GM12878 (cell line): ENCODE measurements around the gene ASMTL. TPM values are rescaled to one million over a fixed set of nuclear protein-coding genes. Genes with fewer than 3 reads are reported as not detected.

Experiments used
- BMI1 ChIP-seq: fragments of 450-650 bp; IDR thresholded peaks from 2 replicates; pipeline ENCODE4 v1.6.1; 2016; ENCODE audit warnings: mild to moderate bottlenecking, moderate library complexity, borderline replicate concordance
- CBX5 ChIP-seq: sonication (generic); IDR thresholded peaks from 2 replicates; pipeline ENCODE4 v1.6.1; 2016; ENCODE audit warnings: low read depth, moderate library complexity, mild to moderate bottlenecking, inconsistent platforms
- CREM ChIP-seq: IDR thresholded peaks from 2 replicates; pipeline ENCODE4 v1.6.1; 2014; ENCODE audit warnings: antibody characterized with exemption, low read depth
- GATAD2B ChIP-seq: fragments of 450-650 bp; conservative IDR thresholded peaks from 2 replicates; pipeline ENCODE4 v1.6.1; 2017; ENCODE audit warnings: low read depth, mild to moderate bottlenecking, moderate library complexity
- MYB ChIP-seq: fragments of 150-350 bp; IDR thresholded peaks from 2 replicates; pipeline ENCODE4 v1.6.1; 2014; ENCODE audit warnings: mild to moderate bottlenecking, low read depth, low read length, borderline replicate concordance
- POLR2A ChIP-seq: IDR thresholded peaks from 2 replicates; pipeline ENCODE4 v1.6.1; 2011; ENCODE audit warnings: low read depth, mild to moderate bottlenecking, low read length
- RUNX3 ChIP-seq: IDR thresholded peaks from 2 replicates; pipeline ENCODE4 v1.6.1; 2012; ENCODE audit warnings: low read length, inconsistent platforms
- ZNF274 ChIP-seq: IDR thresholded peaks from one replicate; pipeline ENCODE4 v1.8.0; 2011; ENCODE audit not compliant: insufficient read length, insufficient read depth
- polyA plus RNA-seq, 11 experiments: library from polyadenylated mRNA; depleted of rRNA in 4 of 11; unstranded in 6 of 11; stranded (reverse) in 5 of 11; fragments of >200 nt; fragmentation: Nextera tagmentation in 4 of 11; fragmentation: Illumina TruSeq in 1 of 11; extraction: Ambion mirVana in 4 of 11; extraction: Trizol in 1 of 11; gene quantifications; 1 replicate in 1 of 11; 2 replicates in 10 of 11; pipeline versions ENCODE4 v1.2.1 to v1.2.3, GENCODE V29; 2011 to 2016; ENCODE audit warnings: inconsistent platforms in 2 of 11, missing spikeins in 2 of 11, low read depth in 1 of 11
- total RNA-seq, 4 experiments: library from RNA; depleted of rRNA in 3 of 4; stranded (reverse); fragments of >200 nt in 3 of 4; fragmentation: Illumina TruSeq in 1 of 4; extraction: Trizol in 1 of 4; gene quantifications; 2 replicates each; pipeline versions ENCODE4 v1.2.1 to v1.2.3, GENCODE V29; 2013 to 2021
- TF ChIP-seq, protein P1 (sequence below): fragments of 450-650 bp; formaldehyde crosslinking; IDR thresholded peaks from 2 replicates; pipeline ENCODE4 v1.5.0; 2022; ENCODE audit warnings: mild to moderate bottlenecking, missing genetic modification characterization
- TF ChIP-seq, protein P2 (sequence below): fragments of 450-650 bp; IDR thresholded peaks from 2 replicates; pipeline ENCODE4 v1.6.1; 2017; ENCODE audit warnings: mild to moderate bottlenecking, moderate library complexity
- TF ChIP-seq, protein P3 (sequence below): fragments of 450-650 bp; IDR thresholded peaks from 2 replicates; pipeline ENCODE4 v1.6.1; 2014; ENCODE audit warnings: mild to moderate bottlenecking
- TF ChIP-seq, protein P4 (sequence below): IDR thresholded peaks from 2 replicates; pipeline ENCODE4 v1.6.1; 2012; ENCODE audit warnings: low read depth, low read length, improper control_type of control experiment
- TF ChIP-seq, protein P5 (sequence below): fragments of 450-650 bp; IDR thresholded peaks from 2 replicates; pipeline ENCODE4 v1.6.1; 2016; ENCODE audit warnings: mild to moderate bottlenecking, moderate library complexity, borderline replicate concordance

Gene ASMTL
- total and polyA plus RNA-seq, 10 of the 15 experiments (the other 5 are each of a cell fraction or from before 2014, with no cell fraction given): 1.6 to 51.9 (median 32.1) TPM

DNA sequence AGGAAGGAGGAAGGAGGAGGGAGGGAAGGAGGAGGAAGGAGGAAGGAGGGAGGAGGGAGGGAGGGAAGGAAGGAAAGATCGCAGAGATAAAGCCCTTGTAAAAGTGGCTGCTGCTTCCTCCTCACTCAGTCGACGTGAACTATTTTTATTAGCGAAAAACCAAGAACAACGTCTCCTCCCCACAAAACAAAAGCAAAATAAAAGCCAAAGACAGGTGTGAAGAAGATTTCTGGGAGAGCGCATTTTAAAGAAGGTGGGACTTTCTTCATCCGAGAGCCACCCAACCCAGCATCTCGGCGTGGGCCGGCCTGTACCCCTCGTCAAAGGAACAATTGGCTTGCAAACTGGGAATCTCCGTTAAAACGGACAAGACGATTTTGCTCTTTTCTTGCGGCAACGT, 40.7 kb upstream of the ASMTL start (continued):
- TF ChIP-seq, protein P1, sequence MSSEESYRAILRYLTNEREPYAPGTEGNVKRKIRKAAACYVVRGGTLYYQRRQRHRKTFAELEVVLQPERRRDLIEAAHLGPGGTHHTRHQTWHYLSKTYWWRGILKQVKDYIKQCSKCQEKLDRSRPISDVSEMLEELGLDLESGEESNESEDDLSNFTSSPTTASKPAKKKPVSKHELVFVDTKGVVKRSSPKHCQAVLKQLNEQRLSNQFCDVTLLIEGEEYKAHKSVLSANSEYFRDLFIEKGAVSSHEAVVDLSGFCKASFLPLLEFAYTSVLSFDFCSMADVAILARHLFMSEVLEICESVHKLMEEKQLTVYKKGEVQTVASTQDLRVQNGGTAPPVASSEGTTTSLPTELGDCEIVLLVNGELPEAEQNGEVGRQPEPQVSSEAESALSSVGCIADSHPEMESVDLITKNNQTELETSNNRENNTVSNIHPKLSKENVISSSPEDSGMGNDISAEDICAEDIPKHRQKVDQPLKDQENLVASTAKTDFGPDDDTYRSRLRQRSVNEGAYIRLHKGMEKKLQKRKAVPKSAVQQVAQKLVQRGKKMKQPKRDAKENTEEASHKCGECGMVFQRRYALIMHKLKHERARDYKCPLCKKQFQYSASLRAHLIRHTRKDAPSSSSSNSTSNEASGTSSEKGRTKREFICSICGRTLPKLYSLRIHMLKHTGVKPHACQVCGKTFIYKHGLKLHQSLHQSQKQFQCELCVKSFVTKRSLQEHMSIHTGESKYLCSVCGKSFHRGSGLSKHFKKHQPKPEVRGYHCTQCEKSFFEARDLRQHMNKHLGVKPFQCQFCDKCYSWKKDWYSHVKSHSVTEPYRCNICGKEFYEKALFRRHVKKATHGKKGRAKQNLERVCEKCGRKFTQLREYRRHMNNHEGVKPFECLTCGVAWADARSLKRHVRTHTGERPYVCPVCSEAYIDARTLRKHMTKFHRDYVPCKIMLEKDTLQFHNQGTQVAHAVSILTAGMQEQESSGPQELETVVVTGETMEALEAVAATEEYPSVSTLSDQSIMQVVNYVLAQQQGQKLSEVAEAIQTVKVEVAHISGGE (CRISPR knock-in tag): no peak
- TF ChIP-seq, protein P2, sequence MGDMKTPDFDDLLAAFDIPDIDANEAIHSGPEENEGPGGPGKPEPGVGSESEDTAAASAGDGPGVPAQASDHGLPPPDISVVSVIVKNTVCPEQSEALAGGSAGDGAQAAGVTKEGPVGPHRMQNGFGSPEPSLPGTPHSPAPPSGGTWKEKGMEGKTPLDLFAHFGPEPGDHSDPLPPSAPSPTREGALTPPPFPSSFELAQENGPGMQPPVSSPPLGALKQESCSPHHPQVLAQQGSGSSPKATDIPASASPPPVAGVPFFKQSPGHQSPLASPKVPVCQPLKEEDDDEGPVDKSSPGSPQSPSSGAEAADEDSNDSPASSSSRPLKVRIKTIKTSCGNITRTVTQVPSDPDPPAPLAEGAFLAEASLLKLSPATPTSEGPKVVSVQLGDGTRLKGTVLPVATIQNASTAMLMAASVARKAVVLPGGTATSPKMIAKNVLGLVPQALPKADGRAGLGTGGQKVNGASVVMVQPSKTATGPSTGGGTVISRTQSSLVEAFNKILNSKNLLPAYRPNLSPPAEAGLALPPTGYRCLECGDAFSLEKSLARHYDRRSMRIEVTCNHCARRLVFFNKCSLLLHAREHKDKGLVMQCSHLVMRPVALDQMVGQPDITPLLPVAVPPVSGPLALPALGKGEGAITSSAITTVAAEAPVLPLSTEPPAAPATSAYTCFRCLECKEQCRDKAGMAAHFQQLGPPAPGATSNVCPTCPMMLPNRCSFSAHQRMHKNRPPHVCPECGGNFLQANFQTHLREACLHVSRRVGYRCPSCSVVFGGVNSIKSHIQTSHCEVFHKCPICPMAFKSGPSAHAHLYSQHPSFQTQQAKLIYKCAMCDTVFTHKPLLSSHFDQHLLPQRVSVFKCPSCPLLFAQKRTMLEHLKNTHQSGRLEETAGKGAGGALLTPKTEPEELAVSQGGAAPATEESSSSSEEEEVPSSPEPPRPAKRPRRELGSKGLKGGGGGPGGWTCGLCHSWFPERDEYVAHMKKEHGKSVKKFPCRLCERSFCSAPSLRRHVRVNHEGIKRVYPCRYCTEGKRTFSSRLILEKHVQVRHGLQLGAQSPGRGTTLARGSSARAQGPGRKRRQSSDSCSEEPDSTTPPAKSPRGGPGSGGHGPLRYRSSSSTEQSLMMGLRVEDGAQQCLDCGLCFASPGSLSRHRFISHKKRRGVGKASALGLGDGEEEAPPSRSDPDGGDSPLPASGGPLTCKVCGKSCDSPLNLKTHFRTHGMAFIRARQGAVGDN: no peak; the same call in 1 of the 2 replicates
- TF ChIP-seq BMI1 (no peak), POLR2A (no peak), MYB (no peak), RUNX3 (no peak), ZNF274 (no peak), CREM (no peak), GATAD2B (no peak), CBX5 (0 out of 2 replicates have a peak, but pooled peaks have one; percentile 3)
- TF ChIP-seq, protein P3, sequence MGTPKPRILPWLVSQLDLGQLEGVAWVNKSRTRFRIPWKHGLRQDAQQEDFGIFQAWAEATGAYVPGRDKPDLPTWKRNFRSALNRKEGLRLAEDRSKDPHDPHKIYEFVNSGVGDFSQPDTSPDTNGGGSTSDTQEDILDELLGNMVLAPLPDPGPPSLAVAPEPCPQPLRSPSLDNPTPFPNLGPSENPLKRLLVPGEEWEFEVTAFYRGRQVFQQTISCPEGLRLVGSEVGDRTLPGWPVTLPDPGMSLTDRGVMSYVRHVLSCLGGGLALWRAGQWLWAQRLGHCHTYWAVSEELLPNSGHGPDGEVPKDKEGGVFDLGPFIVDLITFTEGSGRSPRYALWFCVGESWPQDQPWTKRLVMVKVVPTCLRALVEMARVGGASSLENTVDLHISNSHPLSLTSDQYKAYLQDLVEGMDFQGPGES: no peak
- TF ChIP-seq, protein P4, sequence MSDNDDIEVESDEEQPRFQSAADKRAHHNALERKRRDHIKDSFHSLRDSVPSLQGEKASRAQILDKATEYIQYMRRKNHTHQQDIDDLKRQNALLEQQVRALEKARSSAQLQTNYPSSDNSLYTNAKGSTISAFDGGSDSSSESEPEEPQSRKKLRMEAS: no peak
- TF ChIP-seq, protein P5, sequence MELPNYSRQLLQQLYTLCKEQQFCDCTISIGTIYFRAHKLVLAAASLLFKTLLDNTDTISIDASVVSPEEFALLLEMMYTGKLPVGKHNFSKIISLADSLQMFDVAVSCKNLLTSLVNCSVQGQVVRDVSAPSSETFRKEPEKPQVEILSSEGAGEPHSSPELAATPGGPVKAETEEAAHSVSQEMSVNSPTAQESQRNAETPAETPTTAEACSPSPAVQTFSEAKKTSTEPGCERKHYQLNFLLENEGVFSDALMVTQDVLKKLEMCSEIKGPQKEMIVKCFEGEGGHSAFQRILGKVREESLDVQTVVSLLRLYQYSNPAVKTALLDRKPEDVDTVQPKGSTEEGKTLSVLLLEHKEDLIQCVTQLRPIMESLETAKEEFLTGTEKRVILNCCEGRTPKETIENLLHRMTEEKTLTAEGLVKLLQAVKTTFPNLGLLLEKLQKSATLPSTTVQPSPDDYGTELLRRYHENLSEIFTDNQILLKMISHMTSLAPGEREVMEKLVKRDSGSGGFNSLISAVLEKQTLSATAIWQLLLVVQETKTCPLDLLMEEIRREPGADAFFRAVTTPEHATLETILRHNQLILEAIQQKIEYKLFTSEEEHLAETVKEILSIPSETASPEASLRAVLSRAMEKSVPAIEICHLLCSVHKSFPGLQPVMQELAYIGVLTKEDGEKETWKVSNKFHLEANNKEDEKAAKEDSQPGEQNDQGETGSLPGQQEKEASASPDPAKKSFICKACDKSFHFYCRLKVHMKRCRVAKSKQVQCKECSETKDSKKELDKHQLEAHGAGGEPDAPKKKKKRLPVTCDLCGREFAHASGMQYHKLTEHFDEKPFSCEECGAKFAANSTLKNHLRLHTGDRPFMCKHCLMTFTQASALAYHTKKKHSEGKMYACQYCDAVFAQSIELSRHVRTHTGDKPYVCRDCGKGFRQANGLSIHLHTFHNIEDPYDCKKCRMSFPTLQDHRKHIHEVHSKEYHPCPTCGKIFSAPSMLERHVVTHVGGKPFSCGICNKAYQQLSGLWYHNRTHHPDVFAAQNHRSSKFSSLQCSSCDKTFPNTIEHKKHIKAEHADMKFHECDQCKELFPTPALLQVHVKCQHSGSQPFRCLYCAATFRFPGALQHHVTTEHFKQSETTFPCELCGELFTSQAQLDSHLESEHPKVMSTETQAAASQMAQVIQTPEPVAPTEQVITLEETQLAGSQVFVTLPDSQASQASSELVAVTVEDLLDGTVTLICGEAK: no peak
